HepG2 (cell line): ENCODE measurements around the gene NXN. TPM values are rescaled to one million over a fixed set of nuclear protein-coding genes. Genes with fewer than 3 reads are reported as not detected.
A peak's percentile ranks its signal among the peaks of the same experiment; 100 is the strongest.

ENCODE experiments used
- AGO2 ChIP-seq: fragments of 200-400 bp; formaldehyde crosslinking; optimal IDR thresholded peaks from 2 replicates; pipeline ENCODE3; 2017; ENCODE audit warnings: mild to moderate bottlenecking, low read depth, low read length, moderate library complexity
- FOXA1 ChIP-seq, 2 experiments: fragments of 450-650 bp in 1 of 2; sonication (generic) in 1 of 2; formaldehyde crosslinking in 1 of 2; IDR thresholded peaks; 2 replicates each; pipeline versions ENCODE4 v1.4.0 to v1.6.1; 2016 to 2020; ENCODE audit warnings: missing genetic modification reagents in 1 of 2
- GMEB1 ChIP-seq: sonication (generic); formaldehyde crosslinking; IDR thresholded peaks from 2 replicates; pipeline ENCODE4 v1.5.1; 2020; ENCODE audit warnings: missing genetic modification reagents, mild to moderate bottlenecking, borderline replicate concordance
- HNF1B ChIP-seq: sonication (generic); formaldehyde crosslinking; IDR thresholded peaks from 2 replicates; pipeline ENCODE4 v1.5.1; 2020; ENCODE audit warnings: mild to moderate bottlenecking, moderate library complexity, missing genetic modification reagents
- HOXA5 ChIP-seq: sonication (generic); formaldehyde crosslinking; IDR thresholded peaks from 2 replicates; pipeline ENCODE4 v1.4.0; 2020; ENCODE audit warnings: missing genetic modification reagents
- KLF11 ChIP-seq: IDR thresholded peaks from 2 replicates; pipeline ENCODE4 v1.6.1; 2016; ENCODE audit warnings: missing compliant biosample characterization
- KLF9 ChIP-seq: IDR thresholded peaks from 2 replicates; pipeline ENCODE4 v1.6.1; 2016; ENCODE audit warnings: low read depth
- MBD4 ChIP-seq: IDR thresholded peaks from 2 replicates; pipeline ENCODE4 v1.6.1; 2012; ENCODE audit warnings: low read length, inconsistent platforms, borderline replicate concordance
- NCOA2 ChIP-seq: sonication (generic); formaldehyde crosslinking; IDR thresholded peaks from 2 replicates; pipeline ENCODE4 v1.8.0; 2022; ENCODE audit warnings: inconsistent platforms
- NCOR1 ChIP-seq: fragments of 200-600 bp; sonication (generic); IDR thresholded peaks from 2 replicates; pipeline ENCODE4 v1.7.0; 2017; ENCODE audit warnings: antibody characterized with exemption, low read length, borderline replicate concordance
- PRDM10 ChIP-seq: sonication (generic); formaldehyde crosslinking; IDR thresholded peaks from 2 replicates; pipeline ENCODE4 v1.4.0; 2020; ENCODE audit warnings: low read depth, missing genetic modification reagents
- PRMT3 ChIP-seq: sonication (generic); formaldehyde crosslinking; IDR thresholded peaks from 2 replicates; pipeline ENCODE4 v1.8.1; 2022; ENCODE audit warnings: low read depth, mild to moderate bottlenecking, moderate library complexity, missing genetic modification reagents, borderline replicate concordance
- PRPF4 ChIP-seq: fragments of 200-400 bp; formaldehyde crosslinking; IDR thresholded peaks from 2 replicates; pipeline ENCODE4 v1.6.1; 2016; ENCODE audit warnings: low read length, low read depth; ENCODE audit not compliant: poor library complexity, severe bottlenecking
- RELA ChIP-seq: sonication (generic); formaldehyde crosslinking; IDR thresholded peaks from 2 replicates; pipeline ENCODE4 v1.4.0; 2020; ENCODE audit warnings: missing genetic modification reagents
- SOX6 ChIP-seq, 2 experiments: fragments of 450-650 bp in 1 of 2; sonication (generic) in 1 of 2; formaldehyde crosslinking in 1 of 2; IDR thresholded peaks; 2 replicates each; pipeline versions ENCODE4 v1.4.0 to v1.6.1; 2017 to 2020; ENCODE audit warnings: antibody characterized with exemption in 1 of 2, mild to moderate bottlenecking in 1 of 2, missing genetic modification reagents in 1 of 2
- SP2 ChIP-seq: sonication (generic); formaldehyde crosslinking; IDR thresholded peaks from 2 replicates; pipeline ENCODE4 v1.5.1; 2020; ENCODE audit warnings: mild to moderate bottlenecking, missing genetic modification reagents
- WIZ ChIP-seq: sonication (generic); formaldehyde crosslinking; IDR thresholded peaks from 2 replicates; pipeline ENCODE4 v1.5.1; 2020; ENCODE audit warnings: mild to moderate bottlenecking, missing genetic modification reagents
- ZNF580 ChIP-seq: IDR thresholded peaks from 2 replicates; pipeline ENCODE4 v1.6.1; 2016; ENCODE audit warnings: low read depth, borderline replicate concordance
- ZNF703 ChIP-seq: sonication (generic); formaldehyde crosslinking; IDR thresholded peaks from 2 replicates; pipeline ENCODE4 v1.5.1; 2020; ENCODE audit warnings: missing genetic modification reagents, mild to moderate bottlenecking, moderate library complexity, borderline replicate concordance
- polyA plus RNA-seq, 8 experiments: library from polyadenylated mRNA; depleted of rRNA in 3 of 8; stranded (reverse) in 7 of 8; unstranded in 1 of 8; fragments of >200 nt; fragmentation: Illumina TruSeq in 4 of 8; extraction: Trizol in 4 of 8; gene quantifications; 2 replicates each; pipeline versions ENCODE4 v1.2.1 to v1.2.3, GENCODE V29; 2011 to 2016; ENCODE audit warnings: low read depth in 4 of 8, missing spikeins in 1 of 8, mixed read lengths in 1 of 8; ENCODE audit not compliant: insufficient read depth in 1 of 8
- total RNA-seq, 5 experiments: library from RNA; depleted of rRNA; stranded (reverse); fragments of >200 nt; fragmentation: Illumina TruSeq; extraction: Trizol; gene quantifications; 2 replicates each; pipeline ENCODE4 v1.2.3, GENCODE V29; 2016; ENCODE audit warnings: low read depth in 1 of 5

NXN gene
- total and polyA plus RNA-seq, 2 of the 13 experiments (the other 11 are each of a cell fraction or from before 2014, with no cell fraction given) = 22.2 to 24.3 TPM

- TF ChIP-seq PRPF4 (no peak), HOXA5 (no peak), RELA (no peak), SOX6 (IDR thresholded peaks at IDR 0.05) (no peak), SOX6 (CRISPR knock-in tag; IDR thresholded peaks at IDR 0.05) (no peak; the same call in 1 of the 2 replicates), KLF9 (CRISPR knock-in tag) (no peak), WIZ (CRISPR knock-in tag) (no peak), ZNF703 (CRISPR knock-in tag) (no peak), NCOA2 (CRISPR knock-in tag) (no peak), ZNF580 (CRISPR knock-in tag) (no peak), FOXA1 (IDR thresholded peaks at IDR 0.05) (no peak), FOXA1 (CRISPR knock-in tag; IDR thresholded peaks at IDR 0.05) (no peak), HNF1B (CRISPR knock-in tag) (no peak; the same call in 1 of the 2 replicates), GMEB1 (no peak), KLF11 (CRISPR knock-in tag) (no peak), PRDM10 (CRISPR knock-in tag) (no peak), PRMT3 (CRISPR knock-in tag) (no peak), SP2 (CRISPR knock-in tag) (no peak), MBD4 (no peak), AGO2 (peak; percentile 52), NCOR1 (no peak)
Observed at GRCh38 chr17:978103-979093, 1.2 kb downstream of the NXN start (continued).
